NCI-H2171 (cell line): ENCODE data around the gene MAP3K2.

Experiments
- DNase-seq: peaks from one replicate; lab custom pipeline; 2025; lab: John Stamatoyannopoulos, UW

The MAP3K2 gene

DNA sequence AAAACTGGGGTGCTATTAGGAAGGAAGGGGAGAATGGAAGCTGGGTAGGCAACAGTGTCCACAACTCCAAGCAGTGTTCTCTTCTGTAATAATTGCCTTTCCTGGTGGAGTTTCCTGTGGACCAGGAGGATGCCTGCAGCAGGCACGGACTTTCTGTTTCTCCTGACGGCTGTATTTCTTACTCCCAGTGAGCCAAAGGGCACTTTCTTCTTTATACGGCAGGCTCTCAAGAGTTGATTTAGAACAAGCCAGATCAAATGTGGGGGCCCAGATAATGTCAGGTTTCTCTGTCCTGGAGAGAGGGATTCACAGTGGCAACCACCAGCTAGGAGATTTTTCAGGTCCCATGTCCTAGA is 17.5 kb upstream of the MAP3K2 start:
- no peak for DNase-seq

DNA sequence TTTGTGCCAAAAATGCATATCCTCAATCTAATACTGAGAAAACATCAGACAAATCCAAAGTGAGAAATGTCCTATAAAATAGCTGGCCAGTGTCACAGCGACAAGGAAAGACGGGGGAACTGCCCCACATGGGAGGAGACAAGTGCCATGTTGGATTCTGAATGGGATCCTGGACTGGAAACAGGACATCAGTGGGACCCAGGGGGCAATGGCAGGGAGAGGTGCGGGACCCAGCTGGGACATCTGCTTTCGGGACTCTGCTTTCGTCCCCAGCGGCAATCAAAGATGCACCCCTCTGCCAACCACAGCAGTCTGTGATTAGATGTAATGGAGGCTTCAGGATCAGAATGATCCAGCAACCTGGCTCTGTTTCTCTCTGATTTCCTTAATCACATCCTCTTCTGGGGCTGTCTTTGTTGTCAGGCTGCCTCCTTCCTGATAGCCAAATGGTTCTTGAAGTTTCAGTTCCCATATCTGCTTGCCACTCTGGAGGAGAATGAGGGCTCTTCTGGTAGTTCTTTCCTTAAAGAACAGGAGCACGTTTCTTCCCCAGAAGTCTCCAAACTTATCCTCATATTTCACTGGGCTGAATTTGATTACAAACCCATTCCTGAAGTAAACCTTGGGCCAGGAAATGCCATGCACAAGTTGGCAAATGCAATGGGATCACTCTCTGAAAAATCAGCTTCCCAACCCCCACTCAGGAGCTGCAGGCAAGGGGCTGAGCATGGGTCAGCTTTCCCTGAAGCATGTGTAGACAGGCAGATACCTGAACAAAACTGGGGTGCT is 16.9 kb upstream of the MAP3K2 start:
- DNase-seq: no peak

DNA sequence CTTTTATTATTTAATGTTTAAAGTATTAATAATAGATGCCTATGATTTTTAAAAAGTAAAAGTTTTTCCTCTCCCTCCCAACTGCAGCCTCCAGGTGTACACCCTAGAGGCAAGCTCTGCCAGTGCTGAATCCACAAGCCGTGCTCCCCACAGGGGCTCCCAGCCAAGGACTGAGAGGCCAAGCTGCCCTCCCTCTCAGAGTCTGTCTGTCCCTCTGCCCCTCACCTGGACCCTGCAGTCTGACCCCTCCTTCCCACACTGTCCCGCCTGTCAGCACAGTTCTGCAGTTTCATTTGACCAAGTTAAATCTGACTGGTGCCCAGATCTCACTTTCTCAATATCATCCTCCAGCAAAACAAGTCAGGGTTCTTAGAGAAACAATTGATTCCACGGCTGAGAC is 15.7 kb upstream of the MAP3K2 start:
- DNase-seq: no peak

DNA sequence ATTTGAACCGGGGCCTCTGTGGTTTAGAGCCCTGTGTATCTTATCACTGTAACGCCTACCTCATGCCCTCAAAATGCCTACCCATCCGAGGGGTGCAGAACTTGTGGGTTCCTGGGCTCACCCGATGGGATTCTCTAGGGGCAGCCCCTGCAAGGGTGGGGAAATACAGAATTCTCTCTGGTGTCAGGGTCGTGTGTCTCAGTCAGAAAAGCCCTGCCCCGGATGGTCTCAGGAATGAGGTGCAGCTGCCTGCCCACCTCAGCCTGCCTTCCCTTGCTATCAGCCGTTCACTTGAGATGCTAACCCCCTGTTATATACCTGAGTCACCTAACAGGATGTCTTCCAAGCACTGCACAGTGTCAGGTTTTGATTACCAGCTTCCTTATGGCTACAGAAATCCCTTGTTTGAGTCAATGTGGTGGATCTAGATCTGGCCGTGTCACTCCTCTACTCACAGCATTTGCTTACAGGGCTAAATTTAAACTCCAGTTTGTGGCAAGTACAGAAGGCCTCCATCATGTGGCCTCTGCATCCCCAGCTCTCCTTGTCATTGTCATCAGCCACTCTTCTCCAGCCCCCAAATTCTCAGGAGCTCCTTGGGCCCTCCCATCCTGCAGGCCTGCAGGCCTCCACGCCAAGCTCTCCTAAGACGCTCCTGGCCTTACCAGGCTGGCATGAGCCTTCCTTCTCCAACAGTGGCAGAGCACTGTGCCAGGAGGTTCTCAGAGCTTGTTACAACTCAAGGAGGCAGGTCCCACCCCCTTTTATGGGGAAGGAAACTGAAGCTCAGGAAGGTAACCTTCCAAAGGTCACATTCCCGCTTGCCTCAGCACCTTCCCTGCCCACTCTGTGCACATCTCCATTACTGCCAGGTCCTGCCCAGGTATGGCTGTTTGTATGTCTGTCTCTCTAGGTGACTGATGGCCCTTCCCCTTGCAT is 14.3 kb upstream of the MAP3K2 start:
- DNase-seq: no peak

- no peak for DNase-seq
These were observed 13.4 kb upstream of the MAP3K2 start for GRCh38 chr2:127400897-127401756.

- no peak for DNase-seq
These were observed 12.7 kb upstream of the MAP3K2 start for GRCh38 chr2:127400533-127400896.

DNA sequence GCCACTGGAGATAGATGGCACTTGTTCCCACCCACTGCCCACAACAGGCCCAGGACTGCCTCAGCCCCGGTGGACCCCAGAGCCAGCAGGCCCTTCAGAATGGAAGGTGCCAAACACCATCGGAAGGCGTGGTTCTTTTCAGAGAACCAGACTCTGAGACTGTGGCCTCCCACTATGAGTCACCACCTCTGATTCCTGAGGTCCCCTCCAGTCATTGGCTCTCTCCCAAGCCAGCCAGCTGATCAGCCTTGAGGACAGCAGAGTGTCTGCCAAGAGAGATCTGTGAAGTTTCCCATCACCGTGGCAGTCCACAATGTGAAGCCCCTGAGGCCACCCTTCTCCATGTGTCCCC is 10.4 kb upstream of the MAP3K2 start:
- DNase-seq: peak; percentile 21

DNA sequence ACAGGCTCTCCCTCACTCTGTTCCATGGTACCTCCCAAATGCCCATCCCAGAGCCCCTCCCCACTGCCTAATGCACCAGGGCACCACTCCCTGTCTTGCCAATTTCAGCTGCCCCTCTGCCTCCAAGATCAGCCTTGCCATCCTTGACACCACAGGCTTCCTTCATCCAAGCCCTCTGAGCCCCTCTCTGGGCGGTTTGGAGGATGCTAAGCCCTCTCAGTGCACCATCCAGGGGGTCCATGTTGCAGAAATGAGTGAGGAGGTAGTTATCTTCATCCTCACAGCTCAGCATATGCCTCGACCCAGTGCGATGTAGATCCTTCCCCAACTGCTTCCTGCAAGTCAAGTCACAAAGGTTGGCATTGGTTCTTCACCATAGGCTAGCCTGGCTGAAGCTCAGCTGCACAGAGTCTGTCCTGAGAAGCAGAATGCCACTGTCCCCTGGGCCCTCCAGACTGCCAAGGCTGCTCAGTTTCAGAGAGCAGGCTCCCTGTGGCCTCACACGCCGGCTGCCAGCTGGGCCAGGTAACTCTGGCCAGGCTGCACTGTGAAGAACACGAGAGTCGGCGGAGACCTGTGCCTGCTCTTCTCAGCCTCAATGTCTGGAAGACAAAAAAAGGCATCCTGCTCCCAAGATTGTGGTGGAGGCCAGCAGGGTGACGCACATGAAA is 9.9 kb upstream of the MAP3K2 start:
- no peak for DNase-seq

DNA sequence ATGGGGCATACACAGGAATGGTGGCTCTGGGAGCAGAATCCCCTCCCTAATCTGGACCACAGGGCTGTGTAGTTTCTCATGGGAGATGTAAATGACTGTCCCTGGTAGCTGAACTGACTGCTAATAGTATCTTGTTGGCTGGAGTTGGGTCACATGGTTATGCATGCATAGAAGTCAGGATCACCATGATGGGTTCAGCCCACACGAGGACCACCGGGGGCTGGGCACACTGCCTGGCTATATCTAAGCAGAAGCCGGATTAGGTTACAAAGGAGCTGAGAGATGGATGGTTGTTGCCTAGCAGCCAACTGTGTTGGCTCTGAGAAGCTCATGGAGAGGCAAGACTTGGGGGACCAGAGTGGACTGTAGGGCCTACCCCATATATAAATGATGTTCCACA is 6.7 kb upstream of the MAP3K2 start:
- DNase-seq: no peak

GRCh38 chr2:127392828-127393578 is 5.2 kb upstream of the MAP3K2 start:
- DNase-seq: no peak

DNA sequence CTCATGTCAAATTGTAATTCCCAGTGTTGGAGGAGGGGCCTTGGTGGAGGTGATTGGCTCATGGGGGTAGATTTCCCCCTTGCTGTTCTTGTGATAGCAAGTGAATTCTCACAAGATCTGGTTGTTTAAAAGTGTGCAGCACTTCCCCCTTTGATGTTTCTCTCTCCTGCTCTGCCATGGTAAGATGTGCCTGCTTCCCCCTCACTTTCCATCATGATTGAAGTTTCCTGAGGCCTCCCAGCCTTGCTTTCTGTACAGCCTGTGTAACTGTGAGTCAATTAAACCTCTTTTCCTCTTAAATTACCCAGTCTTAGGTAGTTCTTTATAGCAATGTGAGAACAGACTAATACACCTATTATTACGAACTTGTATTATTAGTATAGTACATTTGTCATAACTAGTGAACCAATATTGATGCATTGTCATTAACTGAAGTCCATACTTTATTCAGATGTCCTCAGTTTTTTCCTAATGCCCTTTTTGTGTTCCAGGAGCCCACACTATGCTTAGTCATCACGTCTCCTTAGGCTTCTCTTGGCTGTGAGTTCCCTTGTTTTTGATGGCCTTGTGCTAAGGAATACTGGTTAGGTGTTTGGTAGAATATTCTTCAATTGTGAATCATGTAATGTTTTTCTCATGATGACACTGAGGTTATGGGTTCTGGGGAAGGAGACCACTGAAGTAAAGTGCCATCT is 4.5 kb upstream of the MAP3K2 start:
- DNase-seq: no peak

GRCh38 chr2:127389778-127390435 is 2.1 kb upstream of the MAP3K2 start:
- DNase-seq: no peak

GRCh38 chr2:127388423-127389164 is 819 bp upstream of the MAP3K2 start:
- DNase-seq: no peak

DNA sequence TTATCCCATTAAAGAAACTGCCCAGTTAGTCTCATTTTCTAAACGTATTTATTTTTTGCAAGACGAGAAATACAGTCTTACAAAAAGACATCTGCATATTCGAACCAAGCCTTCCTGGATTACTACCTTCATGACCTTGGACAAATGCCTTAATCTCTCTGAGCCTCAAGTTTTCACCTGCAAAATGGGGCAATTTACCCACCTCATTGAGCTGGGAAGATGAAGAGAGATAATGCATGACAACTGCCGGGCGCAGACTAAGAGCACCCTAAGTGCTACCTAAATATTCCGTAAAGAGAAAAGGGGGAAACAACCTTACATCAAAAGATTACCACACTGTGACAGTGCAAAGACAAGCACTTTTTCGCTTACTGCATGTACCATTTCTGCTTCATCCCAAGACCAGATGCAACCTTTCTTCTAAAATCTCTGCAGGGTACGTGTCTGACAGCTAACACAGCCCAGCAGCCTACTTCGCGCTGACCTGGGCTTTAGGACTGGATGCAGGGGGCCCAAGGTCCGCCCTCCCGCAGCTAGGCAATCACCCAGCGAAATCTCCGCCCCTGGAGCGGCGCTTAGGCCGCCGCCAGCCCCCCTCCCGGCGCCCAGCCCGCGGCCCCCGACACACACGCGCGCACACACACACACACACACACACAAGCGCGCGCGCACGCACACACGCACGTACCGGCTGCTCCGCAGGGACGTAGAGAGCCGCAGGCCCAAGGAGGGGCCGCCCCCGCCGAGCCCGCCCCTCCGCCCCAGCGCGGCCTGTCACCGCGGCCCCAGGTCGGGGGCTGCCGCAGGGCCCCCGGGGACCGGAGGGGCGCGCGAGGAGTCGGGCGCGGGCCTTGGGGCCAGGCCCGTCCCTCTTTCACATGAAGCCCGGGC is 766 bp downstream of the MAP3K2 start:
- peak; percentile 81 for DNase-seq

- no peak for DNase-seq
These were observed 1.5 kb downstream of the MAP3K2 start for GRCh38 chr2:127386246-127386645.

- no peak for DNase-seq
These were observed 3.2 kb downstream of the MAP3K2 start for GRCh38 chr2:127384529-127384928.

DNA sequence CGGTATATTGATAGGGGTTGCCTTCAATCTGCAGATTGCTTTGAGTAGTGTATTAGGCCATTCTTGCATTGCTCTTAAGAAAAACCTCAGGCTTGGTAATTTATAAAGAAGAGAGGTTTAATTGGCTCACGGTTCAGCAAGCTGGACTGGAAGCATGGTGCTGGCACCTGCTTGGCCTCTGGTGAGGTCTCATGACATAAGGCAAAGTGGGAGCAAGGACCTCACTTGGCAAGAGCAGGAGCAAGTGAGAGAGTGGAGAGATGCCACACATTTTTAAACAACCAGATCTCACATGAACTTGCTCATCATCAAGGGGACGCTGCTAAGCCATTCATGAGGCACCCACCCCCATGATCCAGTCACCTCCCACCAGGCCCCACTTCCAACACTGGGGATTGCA is 4.9 kb downstream of the MAP3K2 start:
- DNase-seq: no peak

GRCh38 chr2:127381762-127382161 is 6.0 kb downstream of the MAP3K2 start:
- DNase-seq: no peak
